Ovary (tissue), 3 donors: ENCODE results near the gene LOXL1.

Experiments used
- EP300 ChIP-seq: sonication (generic); formaldehyde crosslinking; IDR thresholded peaks from one replicate; pipeline ENCODE4 v1.6.1; 2017; ENCODE audit warnings: antibody characterized with exemption
- TF ChIP-seq, protein P1 (sequence below), 3 donors: fragments of 450-650 bp in 2 of 3; fragments of 200-600 bp in 1 of 3; IDR thresholded peaks; one replicate each; pipeline versions ENCODE4 v1.5.1 to v1.8.0; 2016 to 2022; ENCODE audit warnings: antibody characterized with exemption in 3 of 3, mild to moderate bottlenecking in 1 of 3
- donor health status: DM: no; HTN: no; CAD: no.

DNA sequence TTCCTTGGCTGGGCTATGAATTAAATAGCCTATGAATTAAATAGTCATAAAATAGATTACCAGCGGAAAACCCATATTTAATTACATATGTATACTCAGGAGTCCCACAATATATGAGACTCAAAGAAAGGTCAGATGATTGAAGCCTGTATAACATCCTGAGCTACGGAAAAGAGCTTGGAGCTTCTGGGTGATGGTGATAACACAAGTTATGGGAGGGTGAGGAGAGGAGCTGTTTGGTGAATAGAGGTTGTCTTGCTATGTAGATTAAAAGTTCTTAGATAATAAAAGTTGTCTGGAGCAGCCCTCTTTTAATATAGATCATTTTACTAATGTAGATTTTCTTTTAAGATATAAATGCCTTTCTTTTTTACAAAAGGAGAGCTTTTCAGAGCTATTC, 70.0 kb downstream of the LOXL1 start:
- TF ChIP-seq, protein P1, sequence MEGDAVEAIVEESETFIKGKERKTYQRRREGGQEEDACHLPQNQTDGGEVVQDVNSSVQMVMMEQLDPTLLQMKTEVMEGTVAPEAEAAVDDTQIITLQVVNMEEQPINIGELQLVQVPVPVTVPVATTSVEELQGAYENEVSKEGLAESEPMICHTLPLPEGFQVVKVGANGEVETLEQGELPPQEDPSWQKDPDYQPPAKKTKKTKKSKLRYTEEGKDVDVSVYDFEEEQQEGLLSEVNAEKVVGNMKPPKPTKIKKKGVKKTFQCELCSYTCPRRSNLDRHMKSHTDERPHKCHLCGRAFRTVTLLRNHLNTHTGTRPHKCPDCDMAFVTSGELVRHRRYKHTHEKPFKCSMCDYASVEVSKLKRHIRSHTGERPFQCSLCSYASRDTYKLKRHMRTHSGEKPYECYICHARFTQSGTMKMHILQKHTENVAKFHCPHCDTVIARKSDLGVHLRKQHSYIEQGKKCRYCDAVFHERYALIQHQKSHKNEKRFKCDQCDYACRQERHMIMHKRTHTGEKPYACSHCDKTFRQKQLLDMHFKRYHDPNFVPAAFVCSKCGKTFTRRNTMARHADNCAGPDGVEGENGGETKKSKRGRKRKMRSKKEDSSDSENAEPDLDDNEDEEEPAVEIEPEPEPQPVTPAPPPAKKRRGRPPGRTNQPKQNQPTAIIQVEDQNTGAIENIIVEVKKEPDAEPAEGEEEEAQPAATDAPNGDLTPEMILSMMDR (IDR thresholded peaks at IDR 0.05), result no peak
- TF ChIP-seq EP300, result no peak
